ENCODE results near the gene MTAP.
"Not testable (repeated sequence)": the region's sequence is repeated elsewhere in the genome, so short reads cannot be mapped to it uniquely, and the experiment has no call there.

MTAP gene

DNA sequence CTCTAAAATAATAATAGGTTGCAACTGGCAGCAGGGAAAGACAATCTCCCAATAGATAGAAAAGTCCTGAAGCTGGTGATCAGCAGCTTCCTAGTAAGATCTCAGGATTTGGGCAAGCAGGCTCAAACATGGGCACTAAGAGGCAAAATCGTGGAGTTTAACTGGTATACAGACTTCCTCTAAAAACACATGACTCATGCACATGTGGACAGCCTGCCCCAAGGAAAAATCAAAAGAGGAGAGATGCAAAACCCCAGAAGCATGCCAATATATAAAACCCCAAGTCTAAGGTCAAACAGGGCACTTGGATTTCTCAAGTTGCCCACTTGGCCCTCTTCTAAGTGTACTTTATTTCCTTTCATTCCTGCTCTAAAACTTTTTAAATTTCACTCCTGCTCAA is 129.0 kb downstream of the MTAP start:
- no peak for FAIRE-seq

DNA sequence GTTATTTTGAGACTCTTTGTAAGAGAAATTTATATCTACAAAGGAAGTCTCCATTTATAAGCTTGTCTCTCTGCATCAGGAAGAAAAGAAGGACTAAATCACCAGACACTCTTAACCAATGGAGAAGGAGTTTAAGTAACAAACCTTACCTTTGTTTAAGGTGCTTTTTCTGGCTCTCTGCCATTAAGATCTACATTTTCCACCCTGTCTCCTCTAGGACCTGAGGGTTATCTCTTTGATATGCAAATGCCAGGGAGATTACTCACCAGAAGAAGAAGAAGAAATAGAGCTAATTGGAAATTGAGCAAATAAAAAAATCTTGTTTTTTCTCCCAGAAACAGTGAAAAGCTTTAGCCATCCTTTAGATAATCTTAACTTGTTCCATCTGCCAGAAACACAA is 130.8 kb downstream of the MTAP start:
- FAIRE-seq: no peak

DNA sequence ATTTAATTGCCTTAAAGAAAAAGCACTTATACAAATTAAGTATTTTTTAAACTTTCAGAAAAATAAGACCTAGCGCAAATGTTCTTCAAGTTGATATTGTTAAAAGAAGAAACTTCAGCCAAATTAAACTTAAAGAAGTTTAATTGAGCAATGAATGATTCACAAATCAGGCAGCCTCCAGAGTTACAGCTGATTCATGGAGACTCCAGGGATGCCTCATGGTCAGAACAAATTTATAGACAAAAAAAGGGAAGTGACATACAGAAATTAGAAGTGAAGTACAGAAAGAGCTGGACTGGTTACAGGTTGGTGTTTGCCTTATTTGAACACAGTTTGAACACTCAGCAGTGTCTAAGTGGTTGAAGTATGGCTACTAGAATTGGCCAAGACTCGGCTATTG is 131.4 kb downstream of the MTAP start:
- no peak for FAIRE-seq

DNA sequence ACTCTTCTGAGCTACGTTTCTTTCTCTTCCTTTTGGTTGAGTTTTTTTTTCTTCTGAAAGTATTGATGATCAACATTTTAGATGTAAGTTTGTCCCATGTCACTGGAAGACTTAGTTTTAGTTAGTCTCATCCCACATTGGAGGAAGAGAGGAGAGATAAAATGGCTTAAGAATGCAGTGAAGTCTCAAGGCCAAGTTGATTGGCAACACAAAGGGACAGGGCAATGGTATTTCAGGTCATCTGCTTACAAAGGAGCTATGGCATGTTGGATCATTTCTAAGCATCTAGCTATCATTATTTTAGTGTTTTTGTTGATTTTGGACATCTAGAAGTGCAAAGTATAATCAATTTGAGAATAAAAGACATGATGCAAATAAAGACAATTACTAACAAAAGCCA is 133.2 kb downstream of the MTAP start:
- no peak for FAIRE-seq

DNA sequence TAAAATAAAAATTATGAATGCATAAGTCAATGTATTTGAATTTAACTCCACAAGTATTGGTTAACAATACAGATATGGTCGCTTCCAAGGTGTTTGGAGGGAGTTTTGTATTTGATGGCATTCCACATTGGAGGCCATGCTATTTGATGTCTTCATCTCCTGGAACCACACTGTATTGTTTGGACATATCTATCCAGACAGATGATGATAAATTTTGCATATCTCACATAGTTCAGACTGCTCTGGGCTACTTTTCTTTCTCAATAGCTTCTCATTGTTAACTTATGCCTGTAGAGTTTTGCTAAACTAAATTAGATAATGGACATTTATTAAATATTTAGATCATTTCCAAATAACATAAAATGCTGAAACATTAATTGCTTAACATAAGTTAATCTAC is 133.7 kb downstream of the MTAP start:
- FAIRE-seq: no peak

DNA sequence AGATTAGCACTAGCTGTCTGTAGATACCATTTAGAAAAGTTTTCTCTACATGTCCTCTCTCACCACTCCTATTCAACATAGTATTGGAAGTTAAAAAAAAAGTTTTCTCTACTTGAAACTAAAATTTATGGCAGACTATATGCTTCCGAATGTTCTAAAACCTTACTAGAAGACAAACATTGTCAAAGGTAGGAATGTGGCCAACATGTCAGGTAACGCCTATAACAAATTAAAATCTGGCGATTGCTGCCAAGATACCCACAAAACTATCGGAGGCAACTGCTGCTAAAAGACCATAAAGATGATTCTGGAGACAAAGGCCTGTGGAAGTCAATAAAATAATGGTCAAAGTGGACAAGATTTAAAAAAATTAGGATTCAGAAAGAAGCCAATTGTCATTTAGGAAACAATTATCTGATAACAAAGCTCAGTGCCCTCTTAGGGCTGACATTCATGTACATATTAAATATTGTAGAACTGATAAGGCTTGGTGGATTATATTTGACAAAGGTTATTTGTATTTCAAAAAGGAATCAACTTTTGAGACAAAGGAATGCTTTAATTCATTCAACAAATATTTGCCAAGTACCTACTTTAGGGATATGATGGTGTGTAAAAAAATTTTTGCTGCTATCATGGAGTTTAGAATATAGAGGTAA is 139.0 kb downstream of the MTAP start:
- FAIRE-seq: no peak

DNA sequence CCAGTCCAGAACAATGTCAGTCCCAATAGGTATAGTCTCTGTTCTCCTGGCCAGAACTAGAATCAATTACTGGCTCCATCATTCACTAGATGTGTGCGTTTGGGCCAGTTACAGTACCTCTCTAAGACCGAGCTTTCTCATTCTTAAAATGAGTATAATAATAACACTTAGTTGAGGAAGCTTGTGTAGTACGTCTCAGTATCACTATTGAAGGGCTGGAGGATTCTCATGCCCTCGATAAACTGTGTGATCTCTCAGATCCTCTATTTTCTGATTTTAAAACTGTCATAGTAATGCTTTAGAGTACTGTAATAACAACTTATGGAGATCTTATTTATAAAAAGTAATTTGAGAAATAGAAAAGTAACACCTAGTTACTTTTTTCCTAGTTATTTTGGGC is 141.0 kb downstream of the MTAP start:
- FAIRE-seq: no peak

DNA sequence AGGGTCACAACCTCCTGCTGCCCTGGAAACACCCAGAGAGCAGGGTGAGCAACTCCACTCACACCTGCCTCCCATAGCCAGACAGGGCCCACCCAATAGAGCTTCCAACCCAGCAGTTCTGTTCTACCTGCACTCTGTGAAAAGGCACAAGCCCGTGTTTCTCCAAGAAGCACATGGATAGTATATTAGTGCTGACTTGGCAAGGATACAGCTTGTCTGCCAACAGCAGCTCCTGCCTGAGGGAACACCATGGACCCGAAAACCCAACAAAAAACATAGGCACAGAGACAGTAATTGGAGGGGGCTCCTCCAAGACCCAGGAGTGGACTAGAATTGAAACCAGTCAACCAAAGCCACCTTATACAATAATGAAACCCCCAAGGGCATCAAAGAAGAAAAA is 143.2 kb downstream of the MTAP start:
- FAIRE-seq: no peak

DNA sequence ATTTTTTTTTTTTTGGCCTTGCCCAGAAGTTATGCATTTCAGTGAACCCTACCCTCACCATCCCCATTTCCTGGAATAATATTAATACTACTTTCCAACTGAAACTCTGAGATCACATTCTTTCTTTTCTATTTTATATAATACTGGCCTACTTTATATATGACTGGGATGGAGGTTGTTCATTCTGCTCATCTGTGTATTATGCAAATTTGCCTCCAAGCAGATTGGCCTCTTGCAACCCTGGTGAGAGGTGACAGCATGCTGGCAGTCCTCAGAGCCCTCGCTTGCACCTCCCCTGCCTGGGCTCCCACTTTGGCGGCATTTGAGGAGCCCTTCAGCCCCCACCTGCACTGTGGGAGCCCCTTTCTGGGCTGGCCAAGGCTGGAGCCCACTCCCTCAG is 156.4 kb downstream of the MTAP start:
- no peak for FAIRE-seq

DNA sequence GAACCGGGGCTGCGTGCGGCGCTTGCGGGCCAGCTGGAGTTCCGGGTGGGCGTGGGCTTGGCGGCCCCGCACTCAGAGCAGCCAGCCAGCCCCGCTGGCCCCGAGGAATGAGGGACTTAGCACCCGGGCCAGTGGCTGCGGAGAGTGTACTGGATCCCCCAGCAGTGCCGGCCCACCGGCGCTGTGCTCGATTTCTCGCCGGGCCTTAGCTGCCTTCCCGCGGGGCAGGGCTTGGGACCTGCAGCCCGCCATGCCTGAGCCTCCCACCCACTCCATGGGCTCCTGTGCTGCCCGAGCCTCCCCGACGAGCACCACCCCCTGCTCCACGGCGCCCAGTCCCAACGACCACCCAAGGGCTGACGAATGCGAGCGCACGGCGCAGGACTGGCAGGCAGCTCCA is 156.8 kb downstream of the MTAP start:
- FAIRE-seq: not testable (repeated sequence)

DNA sequence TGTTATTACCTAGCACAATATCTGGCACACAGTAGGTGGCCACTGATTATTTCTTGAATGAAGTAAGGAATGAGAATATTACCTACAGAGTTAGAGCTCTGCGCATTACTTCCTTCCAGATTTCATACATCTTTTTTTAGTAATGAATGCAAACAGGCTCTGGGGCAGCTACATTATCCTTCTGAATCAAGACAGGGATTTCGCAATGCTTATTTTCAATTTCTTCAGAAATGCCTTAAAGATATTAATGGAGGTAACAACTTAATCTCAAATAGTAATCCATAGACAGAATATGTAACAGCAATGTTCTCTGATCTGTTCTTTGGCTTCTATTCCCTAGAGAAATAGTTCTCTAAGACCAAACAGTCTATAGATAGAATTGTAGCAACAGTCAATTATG is 159.1 kb downstream of the MTAP start:
- no peak for FAIRE-seq

DNA sequence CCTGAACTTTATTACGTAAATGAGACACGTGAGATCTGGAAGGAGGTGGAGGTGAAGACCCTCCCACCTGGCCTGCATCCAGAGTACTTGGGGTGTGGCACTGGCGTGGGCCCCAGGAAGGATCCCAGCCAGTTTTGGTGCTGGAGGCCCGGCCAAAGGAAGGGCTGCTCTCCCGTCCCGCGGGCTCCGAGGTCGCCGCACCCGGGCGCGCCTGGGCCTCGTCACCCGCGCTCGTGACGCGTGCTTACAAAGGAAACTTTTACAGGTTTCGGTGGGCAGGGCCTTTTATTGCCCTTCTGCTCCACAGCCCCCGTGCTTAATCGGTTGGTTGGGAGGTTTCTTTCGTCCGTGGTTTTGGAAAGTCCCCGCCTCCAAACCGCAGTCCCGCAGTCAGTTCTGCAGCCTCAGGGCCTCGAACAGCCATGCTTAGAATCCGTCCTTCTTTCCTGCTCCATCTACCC is 162.5 kb downstream of the MTAP start:
- FAIRE-seq: no peak

DNA sequence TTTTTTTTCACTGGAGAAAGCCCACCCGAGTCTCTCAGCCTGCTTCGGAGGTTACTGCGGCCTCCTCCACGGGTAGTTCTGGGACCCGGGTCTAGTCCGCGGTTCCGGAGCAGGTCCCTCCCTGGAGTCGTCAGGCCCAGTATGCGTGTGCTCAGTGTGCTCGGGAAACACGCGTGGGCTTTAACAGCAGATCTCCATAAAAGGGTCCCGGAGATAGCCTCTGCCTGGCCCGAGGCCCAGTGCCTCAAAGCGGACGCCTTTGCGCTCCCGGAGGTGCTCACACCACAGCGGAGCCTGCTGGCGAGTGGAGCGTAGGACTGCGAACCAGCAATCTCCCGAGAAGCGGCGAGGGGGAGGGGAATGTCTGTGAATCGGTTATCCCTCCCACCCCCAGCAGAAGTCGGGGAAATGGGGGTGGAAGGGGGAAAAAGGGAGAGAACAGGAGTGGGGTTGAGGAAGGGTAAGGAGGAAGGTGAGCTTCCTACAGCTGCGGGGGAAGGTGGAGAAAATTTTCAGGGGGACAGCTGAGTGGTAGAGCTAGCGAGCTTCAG is 163.0 kb downstream of the MTAP start:
- FAIRE-seq: no peak

DNA sequence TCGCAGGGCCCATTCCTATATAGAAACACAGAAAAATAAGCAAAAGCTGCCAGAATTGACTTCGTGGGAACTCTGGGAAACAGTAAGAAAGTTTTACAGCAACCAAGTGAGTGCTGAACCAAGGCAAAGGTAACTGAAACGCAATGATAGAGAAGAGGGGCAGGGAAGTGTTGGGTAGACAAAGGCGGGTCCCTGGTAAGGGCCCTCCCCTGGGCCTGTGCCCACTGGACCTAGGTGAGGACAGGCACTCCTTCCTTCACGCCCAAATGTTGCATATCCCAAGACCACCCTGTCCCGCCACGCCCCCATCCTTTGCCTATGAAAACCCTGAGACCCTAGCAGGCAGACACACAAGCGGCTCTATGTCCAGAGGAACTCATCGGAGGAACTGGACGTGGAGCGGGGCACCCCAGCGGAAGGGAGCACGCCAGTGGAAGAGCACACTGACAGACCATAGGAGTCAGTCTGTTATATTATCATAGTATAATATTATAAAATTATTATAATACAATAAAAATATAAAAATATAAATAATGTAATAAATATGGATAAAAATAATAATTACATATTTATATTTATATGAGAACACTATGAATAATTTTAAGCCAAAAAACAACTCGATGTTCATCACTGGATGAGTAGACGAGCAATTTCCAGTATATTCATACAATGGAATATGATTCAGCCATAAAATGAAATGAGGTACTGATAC is 163.9 kb downstream of the MTAP start:
- no peak for FAIRE-seq

DNA sequence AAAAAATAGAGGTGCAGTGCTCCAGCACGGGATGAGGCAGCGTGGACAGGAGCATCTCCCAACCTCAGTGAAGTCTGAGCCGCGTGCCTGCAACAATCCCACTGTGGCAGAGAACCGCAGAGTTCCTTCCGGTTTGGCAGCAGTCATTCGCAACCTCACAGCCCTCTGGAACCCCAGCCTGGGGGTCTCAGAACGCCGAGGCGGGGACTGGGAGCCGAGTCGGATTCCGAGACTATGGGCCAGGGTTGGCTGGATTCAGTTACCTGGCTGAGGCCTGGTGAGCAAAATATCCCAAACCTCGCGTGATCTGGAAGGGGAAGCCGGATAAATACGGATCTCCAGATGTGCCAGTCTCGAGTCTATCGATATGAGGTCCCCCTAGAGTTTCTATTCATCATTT is 164.7 kb downstream of the MTAP start:
- no peak for FAIRE-seq

DNA sequence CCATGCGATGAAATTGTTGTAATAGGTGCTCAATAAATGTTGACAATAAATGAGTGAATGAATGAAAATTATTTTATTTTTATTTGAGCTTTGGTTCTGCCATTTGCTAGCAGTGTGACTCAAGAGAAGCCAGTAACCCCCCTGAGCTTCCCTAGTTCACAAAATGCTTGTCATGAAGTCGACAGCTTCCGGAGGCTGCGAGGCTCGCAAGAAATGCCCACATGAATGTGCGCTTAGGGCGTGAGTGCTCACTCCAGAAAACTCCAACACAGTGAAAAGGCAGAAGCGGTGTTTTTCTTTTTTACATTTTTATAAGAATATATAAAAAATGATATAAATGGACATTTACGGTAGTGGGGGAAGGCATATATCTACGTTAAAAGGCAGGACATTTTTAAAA is 165.3 kb downstream of the MTAP start:
- no peak for FAIRE-seq

DNA sequence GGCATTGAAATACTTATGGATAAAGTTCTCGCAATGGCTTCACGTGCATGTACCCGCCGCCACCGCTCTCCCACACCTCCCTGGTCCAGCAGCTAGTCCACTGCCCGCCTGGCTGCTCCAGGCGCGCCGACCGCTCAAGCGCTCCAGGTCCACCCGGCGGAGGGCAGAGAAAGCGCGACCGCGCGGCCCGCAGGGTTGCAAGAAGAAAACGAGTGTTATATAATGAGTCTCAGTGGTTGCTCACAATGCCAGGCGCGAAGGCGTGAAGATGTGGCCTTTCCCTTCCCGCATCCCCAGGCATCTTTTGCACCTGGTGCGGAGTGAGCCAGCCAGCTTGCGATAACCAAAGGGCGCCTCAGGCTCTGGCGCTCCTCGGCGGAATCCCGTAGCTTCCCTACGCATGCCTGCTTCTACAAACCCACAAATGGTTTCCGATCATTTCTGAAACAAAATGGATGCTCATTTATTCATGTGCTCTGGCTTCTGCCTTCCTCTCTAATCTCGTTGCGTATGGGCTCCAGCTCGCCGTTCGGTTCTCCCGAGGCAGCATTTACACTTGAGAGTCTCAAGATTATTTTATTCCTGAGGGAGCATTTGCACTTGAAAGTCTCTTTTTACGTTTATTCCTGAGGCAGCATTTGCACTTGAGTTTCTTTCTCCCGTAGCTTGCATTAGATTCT is 166.0 kb downstream of the MTAP start:
- FAIRE-seq: no peak

DNA sequence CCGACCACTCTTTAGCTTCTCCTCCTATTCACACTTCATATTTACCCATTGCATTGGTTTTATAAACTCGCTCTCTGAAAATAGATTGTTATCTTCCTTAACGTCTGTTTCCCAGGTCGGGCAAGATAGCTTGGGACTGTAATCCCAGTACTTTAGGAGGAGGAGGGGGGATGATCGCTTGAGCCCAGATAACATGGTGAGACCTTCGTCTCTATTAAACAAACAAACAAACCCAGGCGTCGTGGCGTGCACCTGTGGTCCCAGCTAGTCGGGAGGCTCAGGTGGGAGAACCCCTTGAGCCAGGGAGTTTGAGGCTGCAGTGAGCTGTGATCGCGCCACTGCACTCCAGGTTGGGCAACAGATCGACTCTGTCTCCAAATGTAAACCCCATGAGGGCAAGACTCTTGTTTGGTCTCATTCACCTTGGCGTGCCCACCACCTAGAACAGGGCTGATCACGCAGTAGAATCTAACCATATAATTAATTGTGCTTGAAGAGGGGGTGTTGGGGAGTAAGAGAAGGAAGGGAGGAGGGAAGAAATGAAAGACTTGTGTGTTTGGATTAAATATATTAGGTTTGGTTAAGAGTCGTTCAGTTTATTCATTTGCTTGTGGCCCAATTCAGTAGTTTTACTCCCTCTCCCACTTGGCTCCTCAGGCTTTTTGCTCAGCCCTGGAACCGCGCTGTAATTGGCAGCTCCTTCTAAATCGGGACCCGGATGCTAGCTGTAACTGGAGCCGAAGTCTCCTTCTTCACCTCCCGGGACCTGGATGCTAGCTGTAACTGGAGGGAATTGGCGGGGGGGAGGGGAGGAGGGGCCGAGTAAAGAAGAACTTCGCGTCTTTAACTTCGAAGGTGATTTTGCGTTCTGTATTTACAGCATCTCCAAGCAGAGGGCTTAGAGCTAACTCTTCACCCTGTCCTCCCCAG is 166.8 kb downstream of the MTAP start:
- no peak for FAIRE-seq

DNA sequence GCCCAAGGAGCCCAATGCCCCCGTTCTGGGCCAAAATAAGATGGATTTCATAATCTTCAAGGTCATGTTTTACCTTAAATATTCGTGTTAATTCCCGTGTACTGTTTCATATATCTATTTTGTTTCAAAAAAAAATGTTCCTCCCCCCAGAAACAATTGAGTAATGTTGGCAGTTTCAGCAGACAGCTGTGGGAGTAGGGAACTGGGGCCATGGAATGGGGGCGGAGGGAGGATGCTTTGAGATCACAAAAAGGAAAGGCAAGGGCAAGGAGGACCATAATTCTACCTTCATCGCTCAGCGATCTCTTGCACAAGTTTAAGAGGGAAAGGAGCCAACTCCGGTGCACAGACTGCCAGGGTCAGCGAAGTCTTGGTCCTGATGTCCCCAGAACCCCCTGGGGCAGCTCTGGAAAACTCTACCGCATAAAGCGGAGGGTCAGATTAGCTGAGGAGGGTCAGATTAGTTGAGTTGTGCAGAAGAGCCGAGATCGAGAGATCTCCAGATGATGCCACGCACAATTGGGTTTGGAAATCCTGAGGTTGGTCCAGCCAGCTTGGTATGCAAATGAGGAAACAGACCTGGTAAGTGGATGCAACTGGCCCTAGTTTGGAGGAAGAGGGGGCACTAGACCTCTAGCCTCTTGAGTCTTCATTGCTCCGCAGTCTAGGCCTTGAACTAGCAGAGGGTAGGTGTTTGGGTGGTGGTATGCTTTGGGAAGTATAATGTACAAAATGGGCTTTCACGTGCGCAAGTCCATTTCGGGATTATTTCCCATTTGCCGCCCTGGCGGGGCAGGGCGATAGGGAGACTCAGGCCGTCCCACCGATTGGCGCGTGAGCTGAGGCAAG is 167.7 kb downstream of the MTAP start:
- no peak for FAIRE-seq

DNA sequence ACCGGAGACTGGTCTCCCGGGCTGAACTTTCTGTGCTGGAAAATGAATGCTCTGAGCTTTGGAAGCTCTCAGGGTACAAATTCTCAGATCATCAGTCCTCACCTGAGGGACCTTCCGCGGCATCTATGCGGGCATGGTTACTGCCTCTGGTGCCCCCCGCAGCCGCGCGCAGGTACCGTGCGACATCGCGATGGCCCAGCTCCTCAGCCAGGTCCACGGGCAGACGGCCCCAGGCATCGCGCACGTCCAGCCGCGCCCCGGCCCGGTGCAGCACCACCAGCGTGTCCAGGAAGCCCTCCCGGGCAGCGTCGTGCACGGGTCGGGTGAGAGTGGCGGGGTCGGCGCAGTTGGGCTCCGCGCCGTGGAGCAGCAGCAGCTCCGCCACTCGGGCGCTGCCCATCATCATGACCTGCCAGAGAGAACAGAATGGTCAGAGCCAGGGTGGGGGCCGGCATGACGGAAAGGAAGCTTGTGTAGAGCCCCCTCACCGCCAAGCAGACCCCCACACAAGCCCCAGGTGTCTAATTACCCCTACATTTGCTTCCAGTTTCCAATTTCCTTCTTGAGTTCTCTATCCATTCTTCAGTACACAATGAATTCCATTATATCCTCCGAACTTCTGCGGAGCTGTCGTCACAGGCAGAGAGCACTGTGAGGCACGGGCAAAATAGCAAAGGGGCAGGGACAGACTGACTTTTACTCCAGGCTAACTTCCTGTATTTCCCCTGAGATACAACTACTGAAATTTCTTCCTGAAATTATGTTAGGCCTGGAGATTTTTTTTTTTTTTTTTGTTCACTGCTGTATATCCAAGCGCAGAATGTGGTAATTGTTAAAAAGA is 168.6 kb downstream of the MTAP start:
- FAIRE-seq: no peak

DNA sequence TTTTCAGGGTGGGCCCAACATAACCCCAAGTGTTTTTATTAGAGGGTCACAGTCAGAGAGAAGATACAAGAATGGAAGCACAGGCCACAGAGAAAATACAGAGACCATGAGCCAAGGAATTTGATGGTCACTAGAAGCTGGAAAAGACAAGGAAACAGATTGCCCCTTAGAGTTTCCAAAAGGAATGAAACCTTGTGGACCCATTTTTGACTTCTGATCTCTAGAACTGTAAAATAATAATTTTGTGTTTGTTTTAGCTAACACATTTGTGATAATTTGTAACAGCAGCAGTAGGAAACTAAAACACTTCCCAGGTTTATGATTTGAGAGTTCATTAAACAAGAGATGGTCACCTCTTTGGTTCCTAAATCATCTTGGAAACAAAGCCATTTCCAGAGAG is 169.9 kb downstream of the MTAP start:
- no peak for FAIRE-seq

All from A204.1 (cell line).